Measurements from ENCODE around the gene ORAI2.

Gene ORAI2

DNA sequence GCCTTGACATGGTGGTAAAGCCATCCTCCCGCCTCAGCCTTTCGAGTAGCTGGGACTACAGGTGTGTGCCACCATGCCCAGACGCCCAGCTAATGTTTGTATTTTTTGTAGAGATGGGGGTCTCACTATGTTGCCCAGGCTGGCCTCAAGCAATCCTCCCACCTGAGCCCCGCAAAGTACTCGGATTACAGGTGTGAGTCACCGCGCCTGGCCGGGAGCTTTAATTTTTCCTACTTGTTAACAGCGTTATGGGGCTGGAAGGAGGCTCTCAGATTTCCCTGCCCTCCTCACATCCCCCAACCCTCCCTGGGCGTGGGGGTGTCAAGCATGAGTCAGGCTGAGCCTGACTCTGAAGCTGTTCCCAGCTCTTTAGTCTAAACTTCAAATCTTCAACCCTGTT, 23.0 kb downstream of the ORAI2 start:
- no peak overlapping the region for H3K27ac ChIP-seq
- TF ChIP-seq, protein P1, sequence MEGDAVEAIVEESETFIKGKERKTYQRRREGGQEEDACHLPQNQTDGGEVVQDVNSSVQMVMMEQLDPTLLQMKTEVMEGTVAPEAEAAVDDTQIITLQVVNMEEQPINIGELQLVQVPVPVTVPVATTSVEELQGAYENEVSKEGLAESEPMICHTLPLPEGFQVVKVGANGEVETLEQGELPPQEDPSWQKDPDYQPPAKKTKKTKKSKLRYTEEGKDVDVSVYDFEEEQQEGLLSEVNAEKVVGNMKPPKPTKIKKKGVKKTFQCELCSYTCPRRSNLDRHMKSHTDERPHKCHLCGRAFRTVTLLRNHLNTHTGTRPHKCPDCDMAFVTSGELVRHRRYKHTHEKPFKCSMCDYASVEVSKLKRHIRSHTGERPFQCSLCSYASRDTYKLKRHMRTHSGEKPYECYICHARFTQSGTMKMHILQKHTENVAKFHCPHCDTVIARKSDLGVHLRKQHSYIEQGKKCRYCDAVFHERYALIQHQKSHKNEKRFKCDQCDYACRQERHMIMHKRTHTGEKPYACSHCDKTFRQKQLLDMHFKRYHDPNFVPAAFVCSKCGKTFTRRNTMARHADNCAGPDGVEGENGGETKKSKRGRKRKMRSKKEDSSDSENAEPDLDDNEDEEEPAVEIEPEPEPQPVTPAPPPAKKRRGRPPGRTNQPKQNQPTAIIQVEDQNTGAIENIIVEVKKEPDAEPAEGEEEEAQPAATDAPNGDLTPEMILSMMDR (conservative IDR thresholded peaks at IDR 0.05): no peak

DNA sequence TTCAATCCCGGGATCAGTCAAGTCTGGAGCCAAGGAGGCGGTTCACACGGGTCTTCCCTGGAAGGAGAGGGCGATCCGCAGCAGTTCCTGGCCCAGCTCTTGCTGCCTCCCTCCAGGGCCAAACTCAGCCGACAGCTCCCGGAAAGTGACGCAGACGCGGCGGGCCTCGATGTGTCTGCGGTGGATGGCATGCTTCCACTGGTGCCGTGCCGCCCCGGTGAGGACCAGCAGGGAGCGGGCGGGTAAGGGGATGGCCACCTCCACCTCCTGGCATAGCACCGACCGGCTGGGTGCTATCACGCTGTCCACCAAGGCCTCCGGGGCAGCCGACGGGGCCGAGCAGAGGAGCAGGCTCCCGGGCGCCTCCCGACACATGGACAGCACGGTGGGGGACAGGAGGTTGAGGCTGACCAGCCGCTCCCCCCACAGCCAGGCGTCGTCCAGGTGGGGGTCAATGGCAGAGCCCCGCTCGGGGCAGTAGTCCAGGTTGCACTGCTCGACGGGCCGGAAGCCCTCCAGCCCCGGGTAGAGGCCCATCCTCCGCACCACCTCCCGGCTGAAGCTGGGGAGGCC, 24.1 kb downstream of the ORAI2 start:
- H3K27ac ChIP-seq: no peak overlapping the region
- TF ChIP-seq, protein P1 (conservative IDR thresholded peaks at IDR 0.05): no peak

DNA sequence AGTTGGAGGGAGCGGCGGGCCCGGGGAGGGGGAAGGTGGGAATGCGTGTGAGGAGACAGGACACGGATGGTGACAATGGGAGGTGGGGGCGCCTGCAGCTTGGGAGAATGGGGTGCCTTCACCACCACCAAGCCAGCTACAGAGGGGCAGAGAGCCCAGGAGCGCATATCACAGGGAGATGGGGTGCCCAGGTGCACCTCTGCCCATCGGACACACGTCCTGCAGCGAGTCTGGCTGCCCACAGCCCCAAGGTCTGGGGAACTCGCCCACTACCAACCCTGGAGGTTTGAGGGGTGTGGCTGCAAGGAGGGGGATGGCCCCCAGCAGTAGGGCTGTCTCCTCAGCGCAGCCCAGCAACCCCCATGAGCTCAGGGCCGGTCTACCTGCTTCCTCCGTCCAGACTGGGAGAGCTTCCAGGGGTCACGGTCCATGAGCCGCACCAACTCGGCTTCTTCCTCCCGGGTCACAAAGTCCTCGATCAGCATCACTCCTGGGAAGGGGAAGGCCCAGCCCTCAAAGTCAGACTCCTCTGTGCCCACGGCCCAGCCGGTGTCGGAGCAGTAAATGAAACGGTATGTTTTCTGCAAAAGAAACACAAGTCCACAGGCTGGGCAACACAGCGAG, 26.0 kb downstream of the ORAI2 start:
- H3K27ac ChIP-seq: no peak overlapping the region
- TF ChIP-seq, protein P1 (conservative IDR thresholded peaks at IDR 0.05): no peak

DNA sequence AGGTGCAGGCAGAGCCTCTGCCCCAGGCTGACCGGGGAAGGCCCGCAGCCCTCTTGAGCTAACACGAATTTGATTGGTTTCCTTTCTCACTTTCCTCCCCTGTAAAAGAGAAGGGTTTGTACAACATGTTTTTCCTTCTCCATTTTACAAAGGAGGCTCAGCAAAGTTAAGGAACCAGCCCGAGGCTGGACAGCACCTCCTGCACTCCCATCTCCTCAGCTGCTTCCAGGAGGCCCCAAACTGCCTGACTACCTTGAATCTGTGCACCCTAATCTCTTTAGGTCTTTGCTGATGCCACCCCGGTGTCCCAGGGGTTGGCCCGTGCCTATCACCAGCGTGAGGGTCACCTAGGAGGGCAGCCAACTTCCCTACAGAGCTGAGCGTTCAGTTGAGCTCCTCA, 27.1 kb downstream of the ORAI2 start:
- TF ChIP-seq, protein P1 (conservative IDR thresholded peaks at IDR 0.05): no peak
- no peak overlapping the region for H3K27ac ChIP-seq

DNA sequence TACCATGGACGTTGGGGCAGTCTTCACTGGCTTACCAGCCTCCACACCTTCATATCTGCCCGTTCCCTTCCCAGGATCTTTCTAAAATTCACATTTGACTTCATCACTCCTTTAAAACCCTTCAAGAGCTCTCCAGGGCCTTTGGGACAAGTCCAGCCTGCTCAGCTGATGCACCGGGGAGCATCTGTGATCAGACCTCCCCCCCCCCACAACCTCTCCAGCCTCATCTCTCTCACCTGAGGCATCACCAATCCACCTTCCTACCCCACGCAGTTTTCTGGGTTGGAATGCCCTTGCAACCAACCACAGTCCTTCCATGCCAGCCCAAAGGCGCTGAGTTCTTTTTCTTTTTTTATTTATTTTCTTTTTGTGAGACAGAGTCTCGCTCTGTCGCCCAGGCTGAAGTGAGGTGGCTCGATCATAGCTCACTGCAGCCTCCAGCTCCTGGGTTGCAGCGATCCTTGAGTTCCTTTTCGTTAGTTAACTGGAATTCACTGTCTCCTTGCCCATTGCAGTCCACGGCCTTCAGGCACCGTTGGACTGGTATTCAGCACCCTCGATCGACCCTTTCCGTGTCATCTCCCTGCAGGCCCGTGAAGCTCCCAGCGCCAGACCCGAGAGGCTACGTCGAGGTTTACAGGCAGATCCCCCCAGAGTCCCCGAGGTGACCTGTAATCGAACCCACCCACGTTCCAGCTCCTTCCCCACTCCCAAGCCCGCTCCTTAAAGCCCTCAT, 30.6 kb downstream of the ORAI2 start:
- peak overlapping the region; percentile 87 for H3K27ac ChIP-seq

DNA sequence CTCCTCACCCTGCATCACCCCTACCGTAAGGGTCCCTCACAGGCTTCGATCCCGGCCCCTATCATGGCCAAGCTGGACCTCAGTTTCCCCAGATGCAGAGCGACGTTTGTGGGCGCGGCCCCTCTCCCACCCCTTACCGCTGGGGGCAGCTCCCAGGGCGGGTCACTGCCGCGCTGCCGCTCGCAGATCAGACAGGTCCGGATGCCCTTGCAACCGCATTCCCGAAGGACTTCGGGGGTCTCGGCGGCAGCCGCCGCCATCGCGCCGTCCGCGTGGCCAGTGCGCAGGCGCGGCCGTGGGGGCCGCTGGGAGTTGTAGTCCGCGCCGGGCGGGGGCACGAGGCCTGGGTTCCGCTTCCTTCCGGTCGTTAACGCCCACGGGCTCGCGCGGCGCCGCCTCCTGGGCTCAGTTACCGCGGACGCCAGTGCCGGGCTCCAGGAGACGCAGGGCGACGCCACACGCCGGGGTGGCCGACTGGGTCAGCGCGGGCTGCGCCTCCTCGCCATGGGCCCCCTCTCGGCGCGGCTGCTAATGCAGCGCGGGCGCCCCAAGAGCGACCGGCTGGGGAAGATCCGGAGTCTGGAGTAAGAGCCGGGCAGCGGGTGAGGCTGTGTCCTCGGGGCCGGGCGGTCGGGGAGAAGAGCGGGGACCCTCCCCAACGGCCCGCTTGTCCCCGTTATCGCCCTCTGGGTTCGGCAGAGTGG, 31.4 kb downstream of the ORAI2 start, which contains the start of the genes ALKBH4 and LRWD1:
Gene ALKBH4, minus strand, starts transcription at position 287 of the 704 bp plus-strand sequence. Its CDS starts 27 bp downstream, at position 260.
Gene LRWD1, plus strand, starts transcription at position 408 of the 704 bp plus-strand sequence. Its CDS starts 97 bp downstream, at position 505.
- H3K27ac ChIP-seq: peak within 1 kb of the TSS; percentile 87
- TF ChIP-seq, protein P1 (conservative IDR thresholded peaks at IDR 0.05): peak; percentile 39

More for the DNA sequence above, 30.6 kb downstream of the ORAI2 start:
- TF ChIP-seq, protein P1 (conservative IDR thresholded peaks at IDR 0.05): no peak

DNA sequence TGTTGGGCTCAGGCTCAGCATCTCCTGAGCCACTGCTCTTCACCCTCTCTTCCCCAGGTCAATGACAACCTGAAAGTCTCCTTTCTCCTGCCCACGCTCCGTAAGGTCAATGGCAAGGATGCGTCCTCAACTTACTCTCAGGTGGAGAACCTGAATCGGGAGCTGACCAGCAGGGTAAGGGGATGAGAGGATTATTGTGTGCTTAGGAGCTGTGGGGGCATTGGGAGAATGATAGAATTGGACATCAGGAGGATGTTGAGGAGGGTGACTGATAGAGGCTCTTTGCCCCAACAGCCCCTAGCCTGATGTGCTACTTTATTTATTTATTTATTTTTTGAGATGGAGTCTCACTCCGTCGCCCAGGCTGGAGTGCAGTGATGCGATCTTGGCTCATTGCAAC, 32.7 kb downstream of the ORAI2 start:
- TF ChIP-seq, protein P1 (conservative IDR thresholded peaks at IDR 0.05): no peak
- no peak overlapping the region for H3K27ac ChIP-seq

All from VCaP (cell line).